ENCODE results near the gene HCAR1. TPM values are rescaled to one million over a fixed set of nuclear protein-coding genes. Genes with fewer than 3 reads are reported as not detected.

Gene HCAR1
- total RNA-seq: 0.19 and 0.56 TPM in 2 replicates

GRCh38 chr12:122730215-122731014, at the start of gene HCAR1:
Gene HCAR1, minus strand, starts transcription at chr12:122730844. Its CDS starts 505 bp downstream, at chr12:122730339.

GRCh38 chr12:122752464-122753318, 22.0 kb upstream of the HCAR1 start, which contains the start of gene DENR:
Gene DENR, plus strand, starts transcription at chr12:122752824. Its CDS starts 878 bp downstream, at chr12:122753702.

GRCh38 chr12:122716658-122717057, 14.0 kb downstream of the HCAR1 start, which contains the start of gene HCAR3:
Gene HCAR3, minus strand, starts transcription at chr12:122716811. Its CDS starts 74 bp downstream, at chr12:122716737.

GRCh38 chr12:122702890-122703611, 27.6 kb downstream of the HCAR1 start, which contains the start of gene HCAR2:
Gene HCAR2, minus strand, starts transcription at chr12:122703357. Its CDS starts 74 bp downstream, at chr12:122703283.

Other genes with a start within 250 kb of the HCAR1 start
- gene ZCCHC8, start 229.9 kb downstream of the HCAR1 start, total RNA-seq: 12.3 and 12.7 TPM in 2 replicates
- 35.0 and 40.3 TPM in 2 replicates for gene RSRC2, start 203.9 kb downstream of the HCAR1 start, total RNA-seq
- 14.4 and 37.8 TPM in 2 replicates for gene KNTC1, start 203.6 kb downstream of the HCAR1 start, total RNA-seq
- not detected in 2 replicates for gene HCAR2, start 27.5 kb downstream of the HCAR1 start, total RNA-seq
- gene HCAR3, start 14.0 kb downstream of the HCAR1 start, total RNA-seq: not detected in 2 replicates
- 29.9 and 39.3 TPM in 2 replicates for gene DENR, start 22.0 kb upstream of the HCAR1 start, total RNA-seq
- 0.77 and 2.8 TPM in 2 replicates for gene CCDC62, start 43.7 kb upstream of the HCAR1 start, total RNA-seq
- 9.9 and 12.7 TPM in 2 replicates for gene HIP1R, start 104.6 kb upstream of the HCAR1 start, total RNA-seq
- gene VPS37B, start 165.3 kb upstream of the HCAR1 start, total RNA-seq: 9.3 and 15.7 TPM in 2 replicates
- gene ABCB9, start 235.6 kb upstream of the HCAR1 start, total RNA-seq: 11.0 and 13.8 TPM in 2 replicates
- 9.0 and 9.6 TPM in 2 replicates for gene OGFOD2, start 244.4 kb upstream of the HCAR1 start, total RNA-seq
- gene ARL6IP4, start 249.8 kb upstream of the HCAR1 start, total RNA-seq: 101 and 234 TPM in 2 replicates